H1 (cell line): ENCODE data around the gene SGK2. TPM values are rescaled to one million over a fixed set of nuclear protein-coding genes. Genes with fewer than 3 reads are reported as not detected.

Experiments used
- CTBP2 ChIP-seq: IDR thresholded peaks from 2 replicates; pipeline ENCODE4 v1.7.0; 2011; ENCODE audit warnings: borderline replicate concordance, mild to moderate bottlenecking, moderate library complexity, mixed read lengths, low read length; ENCODE audit not compliant: insufficient read depth, insufficient read length
- E2F6 ChIP-seq: IDR thresholded peaks from 2 replicates; pipeline ENCODE4 v1.6.1; 2012; ENCODE audit warnings: inconsistent platforms
- POLR2A ChIP-seq, 2 experiments: IDR thresholded peaks; 1 replicate in 1 of 2; 2 replicates in 1 of 2; pipeline ENCODE4 v1.6.1; 2011; ENCODE audit warnings: low read depth in 2 of 2, low read length in 2 of 2, mild to moderate bottlenecking in 2 of 2; ENCODE audit errors: control extremely low read depth in 1 of 2
- TCF12 ChIP-seq: IDR thresholded peaks from 2 replicates; pipeline ENCODE4 v1.6.1; 2011; ENCODE audit warnings: low read depth, mild to moderate bottlenecking, low read length
- polyA plus RNA-seq, 7 experiments: library from polyadenylated mRNA; depleted of rRNA in 3 of 7; stranded (reverse) in 5 of 7; unstranded in 2 of 7; fragments of >200 nt in 5 of 7; fragments of 200-250 nt in 2 of 7; gene quantifications; 1 replicate in 5 of 7; 2 replicates in 1 of 7; 4 replicates in 1 of 7; pipeline versions ENCODE4 v1.2.1 to v1.2.3, GENCODE V29; 2011 to 2013; ENCODE audit warnings: missing spikeins in 2 of 7, mixed read lengths in 2 of 7
- total RNA-seq: library from RNA; stranded (reverse); fragmentation: NEBNext Ultra II Directional; extraction: Animal tissue kit (Norgen Biotek cat#: 25700); gene quantifications from 2 replicates; pipeline ENCODE4 v1.2.1, GENCODE V29; 2021
- TF ChIP-seq, protein P1 (sequence below): fragments of 300-600 bp; sonication (generic); IDR thresholded peaks from 2 replicates; pipeline ENCODE4 v1.7.1; 2012; ENCODE audit warnings: low read length, moderate library complexity, mild to moderate bottlenecking, inconsistent platforms; ENCODE audit not compliant: insufficient replicate concordance
- TF ChIP-seq, protein P2 (sequence below): IDR thresholded peaks from 2 replicates; pipeline ENCODE4 v1.6.1; 2011; ENCODE audit warnings: low read length, improper control_type of control experiment

SGK2 gene
- total and polyA plus RNA-seq, 2 of the 8 experiments (the other 6 are each of a cell fraction or from before 2014, with no cell fraction given), result 0.21 TPM; not detected in 1

DNA sequence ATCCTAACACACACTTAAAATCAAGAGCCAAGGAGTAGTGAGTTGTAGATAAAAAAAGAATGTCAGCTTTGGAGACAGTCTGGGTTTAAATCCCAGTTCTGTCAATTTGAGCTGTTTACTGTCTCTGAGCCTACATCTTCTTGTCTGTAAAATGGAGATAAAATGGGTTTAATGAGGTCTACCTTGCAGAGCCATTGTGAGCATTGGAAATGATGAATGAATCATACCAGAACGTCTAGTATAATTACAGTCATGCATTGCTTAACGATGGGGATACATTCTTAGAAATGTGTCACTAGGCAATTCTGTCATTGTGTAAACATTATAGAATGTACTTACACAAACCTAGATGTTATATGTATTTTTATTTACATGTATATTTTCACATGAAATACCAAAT, 17.6 kb upstream of the SGK2 start (continued):
- TF ChIP-seq, protein P1, sequence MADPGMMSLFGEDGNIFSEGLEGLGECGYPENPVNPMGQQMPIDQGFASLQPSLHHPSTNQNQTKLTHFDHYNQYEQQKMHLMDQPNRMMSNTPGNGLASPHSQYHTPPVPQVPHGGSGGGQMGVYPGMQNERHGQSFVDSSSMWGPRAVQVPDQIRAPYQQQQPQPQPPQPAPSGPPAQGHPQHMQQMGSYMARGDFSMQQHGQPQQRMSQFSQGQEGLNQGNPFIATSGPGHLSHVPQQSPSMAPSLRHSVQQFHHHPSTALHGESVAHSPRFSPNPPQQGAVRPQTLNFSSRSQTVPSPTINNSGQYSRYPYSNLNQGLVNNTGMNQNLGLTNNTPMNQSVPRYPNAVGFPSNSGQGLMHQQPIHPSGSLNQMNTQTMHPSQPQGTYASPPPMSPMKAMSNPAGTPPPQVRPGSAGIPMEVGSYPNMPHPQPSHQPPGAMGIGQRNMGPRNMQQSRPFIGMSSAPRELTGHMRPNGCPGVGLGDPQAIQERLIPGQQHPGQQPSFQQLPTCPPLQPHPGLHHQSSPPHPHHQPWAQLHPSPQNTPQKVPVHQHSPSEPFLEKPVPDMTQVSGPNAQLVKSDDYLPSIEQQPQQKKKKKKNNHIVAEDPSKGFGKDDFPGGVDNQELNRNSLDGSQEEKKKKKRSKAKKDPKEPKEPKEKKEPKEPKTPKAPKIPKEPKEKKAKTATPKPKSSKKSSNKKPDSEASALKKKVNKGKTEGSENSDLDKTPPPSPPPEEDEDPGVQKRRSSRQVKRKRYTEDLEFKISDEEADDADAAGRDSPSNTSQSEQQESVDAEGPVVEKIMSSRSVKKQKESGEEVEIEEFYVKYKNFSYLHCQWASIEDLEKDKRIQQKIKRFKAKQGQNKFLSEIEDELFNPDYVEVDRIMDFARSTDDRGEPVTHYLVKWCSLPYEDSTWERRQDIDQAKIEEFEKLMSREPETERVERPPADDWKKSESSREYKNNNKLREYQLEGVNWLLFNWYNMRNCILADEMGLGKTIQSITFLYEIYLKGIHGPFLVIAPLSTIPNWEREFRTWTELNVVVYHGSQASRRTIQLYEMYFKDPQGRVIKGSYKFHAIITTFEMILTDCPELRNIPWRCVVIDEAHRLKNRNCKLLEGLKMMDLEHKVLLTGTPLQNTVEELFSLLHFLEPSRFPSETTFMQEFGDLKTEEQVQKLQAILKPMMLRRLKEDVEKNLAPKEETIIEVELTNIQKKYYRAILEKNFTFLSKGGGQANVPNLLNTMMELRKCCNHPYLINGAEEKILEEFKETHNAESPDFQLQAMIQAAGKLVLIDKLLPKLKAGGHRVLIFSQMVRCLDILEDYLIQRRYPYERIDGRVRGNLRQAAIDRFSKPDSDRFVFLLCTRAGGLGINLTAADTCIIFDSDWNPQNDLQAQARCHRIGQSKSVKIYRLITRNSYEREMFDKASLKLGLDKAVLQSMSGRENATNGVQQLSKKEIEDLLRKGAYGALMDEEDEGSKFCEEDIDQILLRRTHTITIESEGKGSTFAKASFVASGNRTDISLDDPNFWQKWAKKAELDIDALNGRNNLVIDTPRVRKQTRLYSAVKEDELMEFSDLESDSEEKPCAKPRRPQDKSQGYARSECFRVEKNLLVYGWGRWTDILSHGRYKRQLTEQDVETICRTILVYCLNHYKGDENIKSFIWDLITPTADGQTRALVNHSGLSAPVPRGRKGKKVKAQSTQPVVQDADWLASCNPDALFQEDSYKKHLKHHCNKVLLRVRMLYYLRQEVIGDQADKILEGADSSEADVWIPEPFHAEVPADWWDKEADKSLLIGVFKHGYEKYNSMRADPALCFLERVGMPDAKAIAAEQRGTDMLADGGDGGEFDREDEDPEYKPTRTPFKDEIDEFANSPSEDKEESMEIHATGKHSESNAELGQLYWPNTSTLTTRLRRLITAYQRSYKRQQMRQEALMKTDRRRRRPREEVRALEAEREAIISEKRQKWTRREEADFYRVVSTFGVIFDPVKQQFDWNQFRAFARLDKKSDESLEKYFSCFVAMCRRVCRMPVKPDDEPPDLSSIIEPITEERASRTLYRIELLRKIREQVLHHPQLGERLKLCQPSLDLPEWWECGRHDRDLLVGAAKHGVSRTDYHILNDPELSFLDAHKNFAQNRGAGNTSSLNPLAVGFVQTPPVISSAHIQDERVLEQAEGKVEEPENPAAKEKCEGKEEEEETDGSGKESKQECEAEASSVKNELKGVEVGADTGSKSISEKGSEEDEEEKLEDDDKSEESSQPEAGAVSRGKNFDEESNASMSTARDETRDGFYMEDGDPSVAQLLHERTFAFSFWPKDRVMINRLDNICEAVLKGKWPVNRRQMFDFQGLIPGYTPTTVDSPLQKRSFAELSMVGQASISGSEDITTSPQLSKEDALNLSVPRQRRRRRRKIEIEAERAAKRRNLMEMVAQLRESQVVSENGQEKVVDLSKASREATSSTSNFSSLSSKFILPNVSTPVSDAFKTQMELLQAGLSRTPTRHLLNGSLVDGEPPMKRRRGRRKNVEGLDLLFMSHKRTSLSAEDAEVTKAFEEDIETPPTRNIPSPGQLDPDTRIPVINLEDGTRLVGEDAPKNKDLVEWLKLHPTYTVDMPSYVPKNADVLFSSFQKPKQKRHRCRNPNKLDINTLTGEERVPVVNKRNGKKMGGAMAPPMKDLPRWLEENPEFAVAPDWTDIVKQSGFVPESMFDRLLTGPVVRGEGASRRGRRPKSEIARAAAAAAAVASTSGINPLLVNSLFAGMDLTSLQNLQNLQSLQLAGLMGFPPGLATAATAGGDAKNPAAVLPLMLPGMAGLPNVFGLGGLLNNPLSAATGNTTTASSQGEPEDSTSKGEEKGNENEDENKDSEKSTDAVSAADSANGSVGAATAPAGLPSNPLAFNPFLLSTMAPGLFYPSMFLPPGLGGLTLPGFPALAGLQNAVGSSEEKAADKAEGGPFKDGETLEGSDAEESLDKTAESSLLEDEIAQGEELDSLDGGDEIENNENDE, result no peak
- no peak for TF ChIP-seq TCF12
- TF ChIP-seq, protein P2, sequence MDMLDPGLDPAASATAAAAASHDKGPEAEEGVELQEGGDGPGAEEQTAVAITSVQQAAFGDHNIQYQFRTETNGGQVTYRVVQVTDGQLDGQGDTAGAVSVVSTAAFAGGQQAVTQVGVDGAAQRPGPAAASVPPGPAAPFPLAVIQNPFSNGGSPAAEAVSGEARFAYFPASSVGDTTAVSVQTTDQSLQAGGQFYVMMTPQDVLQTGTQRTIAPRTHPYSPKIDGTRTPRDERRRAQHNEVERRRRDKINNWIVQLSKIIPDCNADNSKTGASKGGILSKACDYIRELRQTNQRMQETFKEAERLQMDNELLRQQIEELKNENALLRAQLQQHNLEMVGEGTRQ, result no peak
- TF ChIP-seq CTBP2, result no peak
- no peak for TF ChIP-seq POLR2A (IDR thresholded peaks at IDR 0.05; ENCODE audit: control extremely low read depth in 1 of 2, low read depth in 2 of 2, low read length in 2 of 2)
- no peak for TF ChIP-seq E2F6
